MM.1S (cell line): ENCODE measurements around the gene DNAH10.

Experiments used
- CTCF ChIP-seq: fragments of 300-600 bp; sonication (generic); IDR thresholded peaks from 2 replicates; pipeline ENCODE4 v1.5.1; 2016; ENCODE audit warnings: antibody characterized with exemption, low read length, mixed read lengths
- EZH2 ChIP-seq: fragments of 300-600 bp; sonication (generic); optimal IDR thresholded peaks from 2 replicates; pipeline ENCODE3; 2017; ENCODE audit warnings: low read depth, mild to moderate bottlenecking, antibody characterized with exemption, low read length, mixed read lengths

DNA sequence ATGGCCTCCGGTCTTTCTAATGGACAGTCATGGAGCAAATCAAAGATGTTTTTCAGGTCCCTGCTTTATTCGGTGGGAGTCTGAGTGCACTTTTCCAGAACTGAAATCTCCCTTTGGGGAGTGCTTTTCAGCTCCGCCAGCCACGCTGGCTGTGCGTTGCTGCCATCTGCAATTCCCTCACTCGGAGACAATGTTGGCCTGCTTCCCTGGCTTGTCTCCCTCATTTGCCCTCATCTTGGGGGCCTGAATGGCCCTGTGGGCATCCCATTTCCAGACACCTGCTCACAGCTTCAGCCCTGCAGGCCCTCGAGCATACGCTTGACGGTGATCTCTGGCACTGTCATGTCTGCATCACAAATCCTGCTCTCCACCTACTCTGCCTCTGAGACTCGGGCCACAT is 106.7 kb downstream of the DNAH10 start:
- TF ChIP-seq EZH2 (no peak), CTCF (no peak)
